ENCODE results near the gene RASD2. TPM values are rescaled to one million over a fixed set of nuclear protein-coding genes. Genes with fewer than 3 reads are reported as not detected.

RASD2 gene
- total and polyA plus RNA-seq, 9 donors, result 0.24 to 4.4 (median 2.8) TPM

- no peak for TF ChIP-seq POLR2A (IDR thresholded peaks at IDR 0.05)
- no peak for TF ChIP-seq EP300 (IDR thresholded peaks at IDR 0.05)
- TF ChIP-seq, protein P1, sequence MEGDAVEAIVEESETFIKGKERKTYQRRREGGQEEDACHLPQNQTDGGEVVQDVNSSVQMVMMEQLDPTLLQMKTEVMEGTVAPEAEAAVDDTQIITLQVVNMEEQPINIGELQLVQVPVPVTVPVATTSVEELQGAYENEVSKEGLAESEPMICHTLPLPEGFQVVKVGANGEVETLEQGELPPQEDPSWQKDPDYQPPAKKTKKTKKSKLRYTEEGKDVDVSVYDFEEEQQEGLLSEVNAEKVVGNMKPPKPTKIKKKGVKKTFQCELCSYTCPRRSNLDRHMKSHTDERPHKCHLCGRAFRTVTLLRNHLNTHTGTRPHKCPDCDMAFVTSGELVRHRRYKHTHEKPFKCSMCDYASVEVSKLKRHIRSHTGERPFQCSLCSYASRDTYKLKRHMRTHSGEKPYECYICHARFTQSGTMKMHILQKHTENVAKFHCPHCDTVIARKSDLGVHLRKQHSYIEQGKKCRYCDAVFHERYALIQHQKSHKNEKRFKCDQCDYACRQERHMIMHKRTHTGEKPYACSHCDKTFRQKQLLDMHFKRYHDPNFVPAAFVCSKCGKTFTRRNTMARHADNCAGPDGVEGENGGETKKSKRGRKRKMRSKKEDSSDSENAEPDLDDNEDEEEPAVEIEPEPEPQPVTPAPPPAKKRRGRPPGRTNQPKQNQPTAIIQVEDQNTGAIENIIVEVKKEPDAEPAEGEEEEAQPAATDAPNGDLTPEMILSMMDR (IDR thresholded peaks at IDR 0.05), result no peak
- Histone ChIP-seq H3K9me3 (no peaks in the 10 kb centered on the region), H3K4me1 (ENCODE audit: insufficient read depth) (no peaks in the 10 kb centered on the region), H3K36me3 (no peaks in the 10 kb centered on the region), H3K27me3 (no peaks in the 10 kb centered on the region), H3K4me3 (no peak overlapping the region), H3K27ac (no peak overlapping the region)
- intact Hi-C loops (cut with DNase I), result loop anchor here in 1 of 4 donors (5.0 kb wide), 1 partner anchor 136 kb away; no protein-coding TSS in a partner anchor
- WGBS, 3 donors, result 83 to 89% (median 86%) methylated on average over 2 of the region's 2 CpGs
- no peak for DNase-seq
These were observed 37.4 kb downstream of the RASD2 start for GRCh38 chr22:35577799-35578659.

DNA sequence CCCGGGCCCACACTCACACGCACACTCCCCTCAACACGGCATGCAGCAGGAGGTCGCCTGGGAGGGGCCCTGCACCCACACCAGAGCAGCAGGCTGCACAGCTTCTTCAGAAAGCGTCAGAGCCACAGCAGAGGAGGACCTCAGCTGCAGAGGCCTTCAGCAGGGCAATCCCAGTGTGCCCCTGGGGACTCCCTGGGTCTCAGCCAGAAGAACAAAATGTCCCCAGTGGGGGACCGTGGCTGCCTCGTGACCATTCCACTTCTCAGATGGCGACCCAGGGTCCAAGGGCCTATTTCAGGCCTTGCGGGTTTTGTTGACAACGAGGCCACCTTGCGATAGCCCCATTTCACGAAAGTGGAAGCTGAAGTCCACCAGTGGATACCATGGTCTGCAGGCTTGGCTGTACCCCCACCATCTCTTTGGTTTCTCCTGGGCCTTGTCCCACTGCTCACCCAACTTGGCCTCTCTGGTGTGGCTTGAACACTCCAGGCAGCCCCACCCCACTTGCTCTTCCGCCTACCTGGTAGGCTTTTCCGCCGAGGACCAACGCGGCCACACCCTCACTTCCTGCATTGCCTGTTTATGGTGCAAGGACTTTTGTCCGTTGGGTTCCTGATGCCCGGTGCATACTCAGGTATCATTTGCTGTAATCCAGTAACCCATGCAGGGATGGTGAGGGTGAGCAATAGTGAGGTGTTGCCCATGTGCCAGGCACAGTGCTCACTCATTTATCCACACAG is 38.4 kb downstream of the RASD2 start:
- WGBS, 3 donors, result 83 to 93% (median 85%) methylated on average over 19 of the region's 19 CpGs
- Histone ChIP-seq H3K27ac (no peak overlapping the region), H3K4me3 (no peak overlapping the region), H3K9me3 (no peaks in the 10 kb centered on the region), H3K36me3 (no peaks in the 10 kb centered on the region), H3K4me1 (ENCODE audit: insufficient read depth) (no peaks in the 10 kb centered on the region), H3K27me3 (no peaks in the 10 kb centered on the region)
- intact Hi-C loops (cut with DNase I), result loop anchor here in 1 of 4 donors (5.0 kb wide), 1 partner anchor 137 kb away; no protein-coding TSS in a partner anchor
- no peak for TF ChIP-seq POLR2A (IDR thresholded peaks at IDR 0.05)
- TF ChIP-seq, protein P1 (IDR thresholded peaks at IDR 0.05), result no peak
- TF ChIP-seq EP300 (IDR thresholded peaks at IDR 0.05), result no peak
- DNase-seq, result no peak

- TF ChIP-seq, protein P1 (IDR thresholded peaks at IDR 0.05), result no peak
- H3K36me3 ChIP-seq, result no peaks in the 10 kb centered on the region
- H3K9me3 ChIP-seq, result no peaks in the 10 kb centered on the region
- H3K27ac ChIP-seq, result no peak overlapping the region
- no peak for DNase-seq
- no peaks in the 10 kb centered on the region for H3K4me1 ChIP-seq (ENCODE audit: insufficient read depth)
- intact Hi-C loops (cut with DNase I), result loop anchor here in 3 of 4 donors (5.0 kb wide), 2 partner anchors 148 to 158 kb away; no protein-coding TSS in a partner anchor
- WGBS, 3 donors, result 80 to 86% (median 85%) methylated on average over 10 of the region's 10 CpGs
- H3K4me3 ChIP-seq, result no peak overlapping the region
- no peaks in the 10 kb centered on the region for H3K27me3 ChIP-seq
These were observed 39.9 kb downstream of the RASD2 start for GRCh38 chr22:35580351-35581022.

GRCh38 chr22:35581023-35581413 is 40.4 kb downstream of the RASD2 start:
- Histone ChIP-seq H3K27me3 (no peaks in the 10 kb centered on the region), H3K9me3 (no peaks in the 10 kb centered on the region), H3K27ac (no peak overlapping the region), H3K4me1 (ENCODE audit: insufficient read depth) (no peaks in the 10 kb centered on the region), H3K36me3 (no peaks in the 10 kb centered on the region), H3K4me3 (no peak overlapping the region)
- intact Hi-C loops (cut with DNase I), result loop anchor here in 3 of 4 donors (5.0 kb wide), 2 partner anchors 149 to 159 kb away; no protein-coding TSS in a partner anchor
- TF ChIP-seq, protein P1 (IDR thresholded peaks at IDR 0.05), result no peak
- TF ChIP-seq EP300 (IDR thresholded peaks at IDR 0.05), result no peak
- no peak for TF ChIP-seq POLR2A (IDR thresholded peaks at IDR 0.05)
- DNase-seq, result no peak
- 78 to 87% (median 87%) methylated on average over 5 of the region's 5 CpGs for WGBS, 3 donors
